ENCODE measurements around the gene ELAC2.

ELAC2 gene

GRCh38 chr17:12987120-12987519 lies 30.7 kb downstream of the ELAC2 start:
- H3K4me3 ChIP-seq (ENCODE audit: low read depth, low read length) = no peak overlapping the region
- H3K27ac ChIP-seq = no peak overlapping the region
- no peak for TF ChIP-seq CTCF (IDR thresholded peaks at IDR 0.05; ENCODE audit: low read depth, low read length, missing control alignments)
- peaks cover 22% of the 10 kb centered on the region for H3K36me3 ChIP-seq (replicated peaks)
- H3K27me3 ChIP-seq (replicated peaks) = no peaks in the 10 kb centered on the region
- in situ Hi-C loops (cut with HindIII; ENCODE audit: low pct_ligation_motif_present, low sequenced_read_pairs) = no loop called here
- no peak for DNase-seq

GRCh38 chr17:12985431-12986293 lies 32.2 kb downstream of the ELAC2 start:
- H3K27ac ChIP-seq = no peak overlapping the region
- in situ Hi-C loops (cut with HindIII; ENCODE audit: low pct_ligation_motif_present, low sequenced_read_pairs) = no loop called here
- H3K4me3 ChIP-seq (ENCODE audit: low read depth, low read length) = no peak overlapping the region
- TF ChIP-seq CTCF (IDR thresholded peaks at IDR 0.05; ENCODE audit: low read depth, low read length, missing control alignments) = no peak
- H3K27me3 ChIP-seq (replicated peaks) = no peaks in the 10 kb centered on the region
- peaks cover 8% of the 10 kb centered on the region for H3K36me3 ChIP-seq (replicated peaks)
- peak; percentile 31 for DNase-seq

- DNase-seq = peak; percentile 73
- Histone ChIP-seq H3K27ac (no peak overlapping the region), H3K36me3 (replicated peaks) (no peaks in the 10 kb centered on the region), H3K4me3 (ENCODE audit: low read depth, low read length) (no peak overlapping the region), H3K27me3 (replicated peaks) (no peaks in the 10 kb centered on the region)
- TF ChIP-seq CTCF (IDR thresholded peaks at IDR 0.05; ENCODE audit: low read depth, low read length, missing control alignments) = no peak
- in situ Hi-C loops (cut with HindIII; ENCODE audit: low pct_ligation_motif_present, low sequenced_read_pairs) = no loop called here
Observed at GRCh38 chr17:12983991-12984884, 33.6 kb downstream of the ELAC2 start.

GRCh38 chr17:12982224-12982623 lies 35.6 kb downstream of the ELAC2 start:
- H3K36me3 ChIP-seq (replicated peaks) = no peaks in the 10 kb centered on the region
- H3K27ac ChIP-seq = no peak overlapping the region
- TF ChIP-seq CTCF (IDR thresholded peaks at IDR 0.05; ENCODE audit: low read depth, low read length, missing control alignments) = no peak
- no peak for DNase-seq
- in situ Hi-C loops (cut with HindIII; ENCODE audit: low pct_ligation_motif_present, low sequenced_read_pairs) = no loop called here
- H3K4me3 ChIP-seq (ENCODE audit: low read depth, low read length) = no peak overlapping the region
- H3K27me3 ChIP-seq (replicated peaks) = no peaks in the 10 kb centered on the region

GRCh38 chr17:12979826-12980500 lies 37.9 kb downstream of the ELAC2 start:
- DNase-seq = no peak
- no peak overlapping the region for H3K4me3 ChIP-seq (ENCODE audit: low read depth, low read length)
- H3K36me3 ChIP-seq (replicated peaks) = no peaks in the 10 kb centered on the region
- in situ Hi-C loops (cut with HindIII; ENCODE audit: low pct_ligation_motif_present, low sequenced_read_pairs) = no loop called here
- no peak for TF ChIP-seq CTCF (IDR thresholded peaks at IDR 0.05; ENCODE audit: low read depth, low read length, missing control alignments)
- no peaks in the 10 kb centered on the region for H3K27me3 ChIP-seq (replicated peaks)
- H3K27ac ChIP-seq = no peak overlapping the region
